NB4 (cell line): Measurements from ENCODE around the gene FSTL5.

Source experiments
- MYC ChIP-seq: IDR thresholded peaks from 2 replicates; pipeline ENCODE4 v1.6.1; 2011; ENCODE audit warnings: low read depth, low read length
- TF ChIP-seq, protein P1 (sequence below): IDR thresholded peaks from 2 replicates; pipeline ENCODE4 v1.6.1; 2011; ENCODE audit warnings: low read depth, low read length
- TF ChIP-seq, protein P2 (sequence below): IDR thresholded peaks from one replicate; pipeline ENCODE4 v1.5.1; 2012; ENCODE audit warnings: low read depth, low read length

DNA sequence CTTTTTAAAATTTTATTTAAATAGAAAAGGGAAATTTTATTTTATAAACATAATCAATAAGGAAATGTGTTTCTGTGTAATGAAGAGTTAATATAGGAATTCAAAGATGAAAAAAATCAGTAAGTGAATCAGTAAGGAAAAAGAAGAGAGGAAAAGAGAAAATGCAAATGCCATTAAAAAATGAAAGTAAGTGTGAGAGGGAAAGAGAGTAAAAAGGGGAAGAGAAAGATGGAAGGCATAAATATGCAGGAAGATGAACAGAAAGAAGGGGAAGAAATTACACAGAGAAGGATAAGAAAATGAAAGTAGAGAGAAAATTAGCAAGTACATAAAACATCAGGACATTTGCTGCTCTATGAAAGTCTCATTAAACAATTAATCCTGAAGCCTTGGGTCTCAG is 349.9 kb downstream of the FSTL5 start:
- TF ChIP-seq, protein P1, sequence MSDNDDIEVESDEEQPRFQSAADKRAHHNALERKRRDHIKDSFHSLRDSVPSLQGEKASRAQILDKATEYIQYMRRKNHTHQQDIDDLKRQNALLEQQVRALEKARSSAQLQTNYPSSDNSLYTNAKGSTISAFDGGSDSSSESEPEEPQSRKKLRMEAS, result no peak
- TF ChIP-seq, protein P2, sequence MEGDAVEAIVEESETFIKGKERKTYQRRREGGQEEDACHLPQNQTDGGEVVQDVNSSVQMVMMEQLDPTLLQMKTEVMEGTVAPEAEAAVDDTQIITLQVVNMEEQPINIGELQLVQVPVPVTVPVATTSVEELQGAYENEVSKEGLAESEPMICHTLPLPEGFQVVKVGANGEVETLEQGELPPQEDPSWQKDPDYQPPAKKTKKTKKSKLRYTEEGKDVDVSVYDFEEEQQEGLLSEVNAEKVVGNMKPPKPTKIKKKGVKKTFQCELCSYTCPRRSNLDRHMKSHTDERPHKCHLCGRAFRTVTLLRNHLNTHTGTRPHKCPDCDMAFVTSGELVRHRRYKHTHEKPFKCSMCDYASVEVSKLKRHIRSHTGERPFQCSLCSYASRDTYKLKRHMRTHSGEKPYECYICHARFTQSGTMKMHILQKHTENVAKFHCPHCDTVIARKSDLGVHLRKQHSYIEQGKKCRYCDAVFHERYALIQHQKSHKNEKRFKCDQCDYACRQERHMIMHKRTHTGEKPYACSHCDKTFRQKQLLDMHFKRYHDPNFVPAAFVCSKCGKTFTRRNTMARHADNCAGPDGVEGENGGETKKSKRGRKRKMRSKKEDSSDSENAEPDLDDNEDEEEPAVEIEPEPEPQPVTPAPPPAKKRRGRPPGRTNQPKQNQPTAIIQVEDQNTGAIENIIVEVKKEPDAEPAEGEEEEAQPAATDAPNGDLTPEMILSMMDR, result no peak
- no peak for TF ChIP-seq MYC
